HL-60 (cell line): Measurements from ENCODE around the gene GHDC.

Experiments
- POLR2AphosphoS5 ChIP-seq: IDR thresholded peaks from 2 replicates; pipeline ENCODE4 v1.6.1; 2012; ENCODE audit warnings: low read depth
- TF ChIP-seq, protein P1 (sequence below): IDR thresholded peaks from one replicate; pipeline ENCODE4 v1.5.1; 2011; ENCODE audit warnings: low read length, control low read depth, inconsistent platforms; ENCODE audit not compliant: insufficient read depth
- TF ChIP-seq, protein P2 (sequence below): IDR thresholded peaks from 2 replicates; pipeline ENCODE4 v1.6.1; 2012; ENCODE audit warnings: low read depth; ENCODE audit not compliant: insufficient replicate concordance

DNA sequence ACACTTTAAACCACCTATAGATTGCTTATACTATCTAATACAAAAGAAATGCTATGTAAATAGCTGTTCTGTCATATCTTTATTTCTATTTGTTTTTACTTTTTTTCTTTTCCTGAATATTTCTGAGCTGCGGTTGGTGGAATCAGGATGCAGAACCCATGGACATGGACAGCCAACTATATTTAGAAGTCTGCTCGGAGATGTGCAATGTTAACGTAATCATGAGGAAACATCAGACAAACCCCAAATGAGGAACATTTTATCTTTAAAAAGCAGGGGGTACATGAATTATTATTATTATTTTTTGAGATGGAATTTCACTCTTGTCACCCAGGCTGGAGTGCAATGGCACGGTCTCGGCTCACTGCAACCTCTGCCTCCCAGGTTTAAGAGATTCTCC lies 31.4 kb upstream of the GHDC start:
- no peak for TF ChIP-seq POLR2AphosphoS5
- TF ChIP-seq, protein P1, sequence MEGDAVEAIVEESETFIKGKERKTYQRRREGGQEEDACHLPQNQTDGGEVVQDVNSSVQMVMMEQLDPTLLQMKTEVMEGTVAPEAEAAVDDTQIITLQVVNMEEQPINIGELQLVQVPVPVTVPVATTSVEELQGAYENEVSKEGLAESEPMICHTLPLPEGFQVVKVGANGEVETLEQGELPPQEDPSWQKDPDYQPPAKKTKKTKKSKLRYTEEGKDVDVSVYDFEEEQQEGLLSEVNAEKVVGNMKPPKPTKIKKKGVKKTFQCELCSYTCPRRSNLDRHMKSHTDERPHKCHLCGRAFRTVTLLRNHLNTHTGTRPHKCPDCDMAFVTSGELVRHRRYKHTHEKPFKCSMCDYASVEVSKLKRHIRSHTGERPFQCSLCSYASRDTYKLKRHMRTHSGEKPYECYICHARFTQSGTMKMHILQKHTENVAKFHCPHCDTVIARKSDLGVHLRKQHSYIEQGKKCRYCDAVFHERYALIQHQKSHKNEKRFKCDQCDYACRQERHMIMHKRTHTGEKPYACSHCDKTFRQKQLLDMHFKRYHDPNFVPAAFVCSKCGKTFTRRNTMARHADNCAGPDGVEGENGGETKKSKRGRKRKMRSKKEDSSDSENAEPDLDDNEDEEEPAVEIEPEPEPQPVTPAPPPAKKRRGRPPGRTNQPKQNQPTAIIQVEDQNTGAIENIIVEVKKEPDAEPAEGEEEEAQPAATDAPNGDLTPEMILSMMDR: no peak
- TF ChIP-seq, protein P2, sequence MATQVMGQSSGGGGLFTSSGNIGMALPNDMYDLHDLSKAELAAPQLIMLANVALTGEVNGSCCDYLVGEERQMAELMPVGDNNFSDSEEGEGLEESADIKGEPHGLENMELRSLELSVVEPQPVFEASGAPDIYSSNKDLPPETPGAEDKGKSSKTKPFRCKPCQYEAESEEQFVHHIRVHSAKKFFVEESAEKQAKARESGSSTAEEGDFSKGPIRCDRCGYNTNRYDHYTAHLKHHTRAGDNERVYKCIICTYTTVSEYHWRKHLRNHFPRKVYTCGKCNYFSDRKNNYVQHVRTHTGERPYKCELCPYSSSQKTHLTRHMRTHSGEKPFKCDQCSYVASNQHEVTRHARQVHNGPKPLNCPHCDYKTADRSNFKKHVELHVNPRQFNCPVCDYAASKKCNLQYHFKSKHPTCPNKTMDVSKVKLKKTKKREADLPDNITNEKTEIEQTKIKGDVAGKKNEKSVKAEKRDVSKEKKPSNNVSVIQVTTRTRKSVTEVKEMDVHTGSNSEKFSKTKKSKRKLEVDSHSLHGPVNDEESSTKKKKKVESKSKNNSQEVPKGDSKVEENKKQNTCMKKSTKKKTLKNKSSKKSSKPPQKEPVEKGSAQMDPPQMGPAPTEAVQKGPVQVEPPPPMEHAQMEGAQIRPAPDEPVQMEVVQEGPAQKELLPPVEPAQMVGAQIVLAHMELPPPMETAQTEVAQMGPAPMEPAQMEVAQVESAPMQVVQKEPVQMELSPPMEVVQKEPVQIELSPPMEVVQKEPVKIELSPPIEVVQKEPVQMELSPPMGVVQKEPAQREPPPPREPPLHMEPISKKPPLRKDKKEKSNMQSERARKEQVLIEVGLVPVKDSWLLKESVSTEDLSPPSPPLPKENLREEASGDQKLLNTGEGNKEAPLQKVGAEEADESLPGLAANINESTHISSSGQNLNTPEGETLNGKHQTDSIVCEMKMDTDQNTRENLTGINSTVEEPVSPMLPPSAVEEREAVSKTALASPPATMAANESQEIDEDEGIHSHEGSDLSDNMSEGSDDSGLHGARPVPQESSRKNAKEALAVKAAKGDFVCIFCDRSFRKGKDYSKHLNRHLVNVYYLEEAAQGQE: no peak
